ENCODE results near the gene SNX19.

DNA sequence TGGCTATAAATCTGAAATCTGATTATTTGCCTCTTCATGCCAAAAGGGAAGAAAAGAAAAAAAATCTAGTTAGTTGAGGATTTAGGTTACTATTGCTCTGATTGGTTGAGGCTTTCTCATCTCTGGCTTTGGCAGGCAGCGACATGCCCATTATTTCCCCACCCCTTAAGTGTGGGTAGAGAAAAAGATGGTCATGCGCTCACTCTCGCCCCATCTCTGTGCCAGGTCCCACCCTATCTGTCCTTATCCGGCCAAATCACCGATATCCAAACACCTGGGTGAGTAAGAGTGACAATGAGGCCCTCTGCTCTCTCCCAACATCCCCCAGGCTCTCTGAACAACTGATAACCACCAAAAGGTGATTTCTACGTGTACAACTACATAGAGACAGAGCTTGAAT is 31.2 kb upstream of the SNX19 start:
- TF ChIP-seq, protein P1, sequence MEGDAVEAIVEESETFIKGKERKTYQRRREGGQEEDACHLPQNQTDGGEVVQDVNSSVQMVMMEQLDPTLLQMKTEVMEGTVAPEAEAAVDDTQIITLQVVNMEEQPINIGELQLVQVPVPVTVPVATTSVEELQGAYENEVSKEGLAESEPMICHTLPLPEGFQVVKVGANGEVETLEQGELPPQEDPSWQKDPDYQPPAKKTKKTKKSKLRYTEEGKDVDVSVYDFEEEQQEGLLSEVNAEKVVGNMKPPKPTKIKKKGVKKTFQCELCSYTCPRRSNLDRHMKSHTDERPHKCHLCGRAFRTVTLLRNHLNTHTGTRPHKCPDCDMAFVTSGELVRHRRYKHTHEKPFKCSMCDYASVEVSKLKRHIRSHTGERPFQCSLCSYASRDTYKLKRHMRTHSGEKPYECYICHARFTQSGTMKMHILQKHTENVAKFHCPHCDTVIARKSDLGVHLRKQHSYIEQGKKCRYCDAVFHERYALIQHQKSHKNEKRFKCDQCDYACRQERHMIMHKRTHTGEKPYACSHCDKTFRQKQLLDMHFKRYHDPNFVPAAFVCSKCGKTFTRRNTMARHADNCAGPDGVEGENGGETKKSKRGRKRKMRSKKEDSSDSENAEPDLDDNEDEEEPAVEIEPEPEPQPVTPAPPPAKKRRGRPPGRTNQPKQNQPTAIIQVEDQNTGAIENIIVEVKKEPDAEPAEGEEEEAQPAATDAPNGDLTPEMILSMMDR (IDR thresholded peaks at IDR 0.05; ENCODE audit: insufficient read depth, low read depth, low read length): no peak
- TF ChIP-seq EZH2 (IDR thresholded peaks at IDR 0.05; ENCODE audit: insufficient read depth, low read length): no peak

All from astrocyte (in vitro differentiated cells and primary cell).